Fibroblast of upper back skin (primary cell): ENCODE data around the gene PDZD11.
"Not testable (repeated sequence)": the region's sequence is repeated elsewhere in the genome, so short reads cannot be mapped to it uniquely, and the experiment has no call there.

Experiments used
- DNase-seq: peaks from one replicate; pipeline ENCODE4 v3.0.0-alpha.2; 2013

The PDZD11 gene

GRCh38 chrX:70255452-70255851 is 34.3 kb downstream of the PDZD11 start:
- DNase-seq, result peak; percentile 30

DNA sequence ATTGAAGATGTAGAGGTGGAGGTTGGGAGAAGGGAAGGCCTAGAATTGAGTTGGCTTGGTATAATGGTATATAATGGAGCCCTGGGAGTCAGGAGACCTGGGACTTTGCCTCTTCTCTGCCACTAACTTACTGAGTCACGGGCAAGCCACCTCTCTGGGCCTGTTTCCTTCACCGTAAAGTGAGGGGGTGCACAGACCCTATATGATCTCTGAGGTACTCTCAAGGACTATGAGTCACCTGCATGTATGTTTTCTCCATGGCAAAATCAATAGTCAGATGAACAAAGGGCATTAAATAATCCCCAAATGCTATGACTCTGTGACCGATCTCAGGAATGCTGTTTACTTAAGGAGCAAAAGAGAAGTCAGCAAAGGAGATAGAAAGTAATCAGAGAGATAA is 34.8 kb downstream of the PDZD11 start:
- no peak for DNase-seq

- no peak for DNase-seq
Observed at GRCh38 chrX:70254063-70254400, 35.7 kb downstream of the PDZD11 start.

- DNase-seq, result no peak
Observed at GRCh38 chrX:70253377-70254062, 36.2 kb downstream of the PDZD11 start.

- DNase-seq, result no peak
Observed at GRCh38 chrX:70252491-70252890, 37.2 kb downstream of the PDZD11 start.

GRCh38 chrX:70247252-70247651 is 42.5 kb downstream of the PDZD11 start:
- no peak for DNase-seq

DNA sequence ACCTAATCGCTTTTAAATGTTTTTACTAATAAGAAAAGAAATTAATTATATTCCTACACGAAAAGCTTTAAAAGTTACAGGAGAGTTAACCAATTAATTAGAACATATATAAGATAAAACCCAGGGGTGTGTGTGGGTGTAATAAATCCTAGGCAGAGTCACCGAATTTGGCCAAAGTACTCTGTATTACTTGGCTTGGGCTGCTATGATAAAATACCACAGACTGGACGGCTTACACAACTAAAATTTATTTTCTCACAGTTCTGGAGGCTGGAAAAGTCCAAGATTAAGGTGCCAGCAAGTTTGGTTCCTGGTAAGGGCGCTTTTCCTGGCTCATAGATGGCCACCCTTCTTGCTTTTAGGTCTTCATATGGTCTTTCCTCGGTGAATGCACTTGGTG is 44.8 kb downstream of the PDZD11 start:
- no peak for DNase-seq

DNA sequence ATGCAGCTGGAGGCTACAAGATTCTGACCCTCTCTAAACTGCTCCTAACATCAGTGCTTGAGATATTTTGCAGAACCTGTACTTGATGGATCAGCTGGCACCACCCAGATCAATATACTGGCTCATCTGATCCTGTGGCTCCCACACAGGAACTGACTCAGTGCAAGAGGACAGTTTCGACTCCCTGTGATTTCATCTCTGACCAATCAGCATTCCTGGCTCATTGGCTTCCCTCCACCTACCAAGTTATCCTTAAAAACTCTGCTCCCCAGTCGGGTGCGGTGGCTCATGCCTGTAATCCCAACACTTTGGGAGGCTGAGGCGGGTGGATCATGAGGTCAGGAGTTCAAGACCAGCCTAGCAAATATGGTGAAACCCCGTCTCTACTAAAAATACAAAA is 46.1 kb downstream of the PDZD11 start:
- DNase-seq, result not testable (repeated sequence)

- no peak for DNase-seq
Observed at GRCh38 chrX:70241501-70241900, 48.2 kb downstream of the PDZD11 start.

- no peak for DNase-seq
Observed at GRCh38 chrX:70240751-70241150, 49.0 kb downstream of the PDZD11 start.
